ENCODE results near the gene PPM1J.
"Not testable (repeated sequence)": the region's sequence is repeated elsewhere in the genome, so short reads cannot be mapped to it uniquely, and the experiment has no call there.

The PPM1J gene

GRCh38 chr1:112721966-112722524, 6.9 kb upstream of the PPM1J start:
- no peak for DNase-seq

- DNase-seq = not testable (repeated sequence)
Observed at GRCh38 chr1:112721294-112721693, 6.2 kb upstream of the PPM1J start.

GRCh38 chr1:112720800-112721199, 5.7 kb upstream of the PPM1J start:
- no peak for DNase-seq

GRCh38 chr1:112719706-112720105, 4.6 kb upstream of the PPM1J start:
- no peak for DNase-seq

- DNase-seq = peak; percentile 45 to 66
Observed at GRCh38 chr1:112718691-112719418, 3.7 kb upstream of the PPM1J start.

GRCh38 chr1:112717263-112717873, 2.2 kb upstream of the PPM1J start:
- no peak for DNase-seq

- DNase-seq = peak; percentile 57 to 74
Observed at GRCh38 chr1:112716133-112716720, 1.1 kb upstream of the PPM1J start.

GRCh38 chr1:112714313-112715263, 544 bp downstream of the PPM1J start:
- no peak for DNase-seq

- DNase-seq = peak; percentile 16 to 48
Observed at GRCh38 chr1:112713466-112714312, 1.4 kb downstream of the PPM1J start.

GRCh38 chr1:112712701-112713128, 2.4 kb downstream of the PPM1J start:
- DNase-seq = no peak

- no peak for DNase-seq
Observed at GRCh38 chr1:112712191-112712590, 2.9 kb downstream of the PPM1J start.

GRCh38 chr1:112711670-112712069, 3.5 kb downstream of the PPM1J start:
- no peak for DNase-seq

GRCh38 chr1:112711041-112711440, 4.1 kb downstream of the PPM1J start:
- no peak for DNase-seq

GRCh38 chr1:112710586-112710985, 4.5 kb downstream of the PPM1J start:
- DNase-seq = no peak

GRCh38 chr1:112710159-112710558, 5.0 kb downstream of the PPM1J start:
- no peak for DNase-seq

GRCh38 chr1:112708489-112708888, 6.6 kb downstream of the PPM1J start:
- DNase-seq = no peak

GRCh38 chr1:112708002-112708448, 7.1 kb downstream of the PPM1J start:
- no peak for DNase-seq

- peak; percentile 48 to 54 for DNase-seq
Observed at GRCh38 chr1:112707221-112708001, 7.7 kb downstream of the PPM1J start.

GRCh38 chr1:112706505-112707220, 8.5 kb downstream of the PPM1J start, which contains the start of gene RHOC:
RHOC (minus strand) TSS chr1:112707127; CDS start chr1:112703799, 3,328 bp downstream.
- peak; percentile 29 to 45 for DNase-seq

All from AML-193 (cell line).